Kidney glomerular epithelial cell (primary cell): Measurements from ENCODE around the gene FAM222A.
"Not testable (repeated sequence)": the region's sequence is repeated elsewhere in the genome, so short reads cannot be mapped to it uniquely, and the experiment has no call there.

ENCODE experiments used
- DNase-seq: peaks from one replicate; lab custom pipeline; 2025; lab: John Stamatoyannopoulos, UW

Gene FAM222A

DNA sequence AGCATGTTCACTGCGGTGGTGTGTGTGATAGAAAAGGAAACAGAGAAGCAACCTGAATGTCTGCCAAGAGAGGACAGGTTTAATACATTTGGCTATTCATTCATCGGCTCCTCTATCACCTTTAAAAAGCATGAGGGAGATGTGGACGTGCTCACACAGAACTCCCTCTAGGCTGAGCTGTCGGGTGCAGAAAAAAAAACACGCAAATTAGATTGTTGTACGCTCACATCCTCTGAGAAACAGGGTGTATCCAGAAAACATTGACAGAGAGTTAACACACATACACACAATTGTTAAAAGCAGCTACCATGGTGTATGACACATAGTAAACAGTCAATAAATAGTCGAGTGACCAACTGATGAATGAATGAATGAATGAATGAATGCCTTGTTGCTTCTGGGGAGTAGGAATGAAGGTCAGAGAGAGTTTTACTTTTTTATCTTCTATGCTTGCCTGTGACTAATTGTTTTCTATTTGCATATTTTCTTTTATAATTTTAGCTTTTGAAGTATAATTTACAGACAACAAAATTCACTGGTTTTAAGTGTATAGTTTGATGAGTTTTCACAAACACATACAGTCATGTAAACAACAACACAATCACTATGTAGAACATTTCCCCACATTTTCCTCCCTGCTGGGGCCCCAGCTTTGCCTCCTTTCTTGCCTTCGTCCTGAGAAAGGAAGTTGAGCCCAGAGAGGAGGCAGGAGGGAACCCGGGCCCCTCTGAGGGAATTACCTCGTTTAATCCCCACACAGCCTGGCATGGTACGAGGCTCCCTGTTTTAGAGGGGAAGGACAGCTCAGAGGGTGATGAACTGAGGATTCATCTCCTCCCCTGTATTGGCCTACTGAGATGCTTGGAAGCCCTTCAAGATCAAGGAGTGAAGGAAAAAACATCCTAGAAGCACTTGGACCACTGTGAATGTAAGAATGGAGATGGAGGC lies 19.7 kb upstream of the FAM222A start:
- no peak for DNase-seq

- not testable (repeated sequence) for DNase-seq
Observed at GRCh38 chr12:109694629-109695028, 19.0 kb upstream of the FAM222A start.

- no peak for DNase-seq
Observed at GRCh38 chr12:109695416-109695815, 18.2 kb upstream of the FAM222A start.

- DNase-seq = no peak
Observed at GRCh38 chr12:109695961-109696461, 17.6 kb upstream of the FAM222A start.

GRCh38 chr12:109696485-109697269 lies 16.9 kb upstream of the FAM222A start:
- no peak for DNase-seq

DNA sequence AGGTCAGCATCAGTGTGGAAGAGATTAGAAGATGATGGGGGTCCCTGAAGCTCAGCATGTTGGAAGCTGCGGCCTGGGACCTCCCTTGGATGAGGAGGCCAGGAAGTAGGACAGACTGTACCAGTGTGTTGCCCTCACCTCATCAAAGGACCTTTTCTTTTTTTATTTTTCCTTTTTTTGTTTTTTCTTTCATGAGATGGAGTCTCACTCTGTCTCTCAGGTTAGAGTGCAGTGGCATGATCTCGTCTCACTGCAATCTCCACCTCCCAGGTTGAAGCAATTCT lies 16.4 kb upstream of the FAM222A start:
- no peak for DNase-seq

DNA sequence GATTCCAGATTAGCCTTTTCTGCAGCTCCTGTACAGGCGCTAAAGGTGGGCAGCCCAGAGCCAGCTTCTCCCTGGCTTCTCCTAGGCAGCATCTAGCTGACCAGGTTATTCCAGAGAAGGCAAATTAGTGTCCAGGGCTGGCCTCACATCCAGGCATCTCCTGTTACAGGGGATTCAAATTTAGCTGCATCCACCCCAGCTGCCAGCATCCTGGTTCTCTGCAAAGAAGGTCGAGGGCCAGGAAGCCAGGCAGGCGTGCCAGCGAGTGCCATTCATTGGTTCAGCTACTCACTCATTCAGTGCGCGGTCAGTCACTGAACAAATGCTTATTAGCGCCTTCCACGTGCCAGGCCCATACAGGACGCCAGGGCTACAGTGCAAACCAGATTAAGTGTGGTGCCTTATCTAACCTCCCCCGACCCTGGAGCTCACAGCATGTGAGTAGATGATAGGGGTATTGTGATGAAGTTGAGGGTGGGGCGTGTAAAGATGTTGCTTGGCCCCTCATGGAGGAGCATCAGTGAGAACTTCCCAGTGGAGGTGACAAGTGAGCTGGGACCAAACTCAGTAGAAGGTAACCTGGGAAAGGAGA lies 15.7 kb upstream of the FAM222A start:
- DNase-seq = no peak

GRCh38 chr12:109698820-109699219 lies 14.8 kb upstream of the FAM222A start:
- no peak for DNase-seq

GRCh38 chr12:109701064-109701463 lies 12.6 kb upstream of the FAM222A start:
- DNase-seq = no peak

GRCh38 chr12:109702111-109702841 lies 11.3 kb upstream of the FAM222A start:
- no peak for DNase-seq

DNA sequence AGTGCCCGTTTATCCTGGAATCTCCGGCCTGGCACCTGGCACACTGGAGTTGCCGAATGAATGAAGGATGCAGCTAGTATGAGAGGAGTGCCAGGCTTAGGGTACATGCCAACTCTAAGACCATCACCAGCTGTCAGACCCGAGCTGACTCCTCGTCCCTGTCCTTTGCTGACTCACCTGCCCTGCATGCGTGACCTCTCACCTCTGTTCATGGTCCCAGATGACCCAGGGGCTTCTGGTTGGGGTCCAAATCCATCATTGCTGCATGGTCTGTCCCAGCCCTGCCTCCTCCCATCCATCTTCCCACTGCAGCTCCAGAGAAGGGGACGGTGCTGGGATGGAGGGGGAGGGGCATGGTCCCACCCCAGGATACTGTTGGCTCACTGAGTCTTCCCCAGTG lies 9.9 kb upstream of the FAM222A start:
- no peak for DNase-seq

DNA sequence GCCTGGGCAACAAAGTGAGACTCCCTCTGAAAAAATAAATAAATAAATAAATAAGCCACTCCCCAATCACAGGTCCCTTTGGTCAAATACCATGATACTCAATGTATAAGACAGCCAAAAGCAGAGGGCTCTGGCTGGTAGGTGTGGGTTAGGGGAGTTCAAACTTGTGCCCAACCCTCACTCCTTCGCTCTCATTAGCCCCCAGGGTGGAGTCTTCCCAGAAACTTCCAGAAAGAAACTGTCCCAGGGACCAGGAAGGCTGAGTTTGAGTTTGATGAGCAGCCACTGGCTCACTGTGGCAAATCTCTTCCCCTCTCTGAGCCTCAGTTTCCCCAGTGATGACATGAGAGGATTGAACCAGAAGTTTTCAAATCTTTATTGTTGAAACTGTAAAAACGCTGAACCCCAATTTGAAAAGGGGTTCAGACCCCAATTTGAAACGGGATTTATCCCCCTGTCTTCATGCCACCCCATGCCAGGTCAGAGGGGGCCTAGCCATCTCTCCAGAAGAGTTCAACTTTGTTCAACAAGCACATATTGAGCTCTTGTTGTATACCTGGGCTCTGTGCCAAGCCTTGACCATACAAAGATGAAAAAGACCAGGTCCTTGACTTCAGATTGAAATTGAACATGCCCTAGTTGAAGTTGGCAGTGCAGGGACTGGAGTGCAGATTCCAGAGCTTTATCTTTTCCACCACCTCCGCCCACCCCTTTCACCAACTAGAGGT lies 9.1 kb upstream of the FAM222A start:
- no peak for DNase-seq

DNA sequence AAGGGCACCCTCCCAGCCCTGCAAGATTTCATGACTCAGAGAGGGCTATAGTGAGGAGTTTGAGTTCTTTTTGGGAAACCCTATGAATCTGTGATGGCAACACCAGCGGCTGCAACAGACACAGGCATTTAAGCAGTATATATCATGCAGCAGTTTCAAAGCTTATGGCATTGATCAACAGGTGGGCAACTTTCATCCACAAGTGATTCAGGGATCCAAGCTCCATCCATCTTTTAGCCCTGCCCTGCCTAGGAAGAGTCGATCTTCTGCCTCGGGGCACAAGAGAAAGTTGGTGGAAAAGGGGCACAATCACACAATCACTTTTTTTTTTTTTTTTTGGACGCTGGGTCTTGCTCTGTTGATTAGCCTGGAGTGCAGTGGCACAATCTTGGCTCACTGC lies 8.3 kb upstream of the FAM222A start:
- no peak for DNase-seq

DNA sequence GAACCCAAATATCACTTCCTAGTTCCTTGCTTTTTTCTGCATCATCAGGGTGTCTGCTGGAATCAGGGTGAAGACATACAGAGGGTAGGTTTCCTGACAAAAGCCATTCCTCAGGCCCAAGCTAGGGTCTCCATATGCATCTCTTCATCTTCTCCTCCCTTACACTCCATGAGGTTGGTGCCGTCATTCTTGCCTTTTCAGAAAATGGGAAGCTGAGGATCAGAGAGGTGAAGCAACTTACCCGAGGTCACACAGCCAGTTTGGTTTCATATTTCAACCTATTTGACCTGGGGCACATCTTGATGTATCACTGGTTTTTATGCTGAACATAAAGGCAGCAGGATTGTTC lies 7.3 kb upstream of the FAM222A start:
- DNase-seq = no peak

GRCh38 chr12:109706747-109707469 lies 6.7 kb upstream of the FAM222A start:
- DNase-seq = no peak

- DNase-seq = no peak
Observed at GRCh38 chr12:109707470-109707821, 6.2 kb upstream of the FAM222A start.

- no peak for DNase-seq
Observed at GRCh38 chr12:109708939-109709338, 4.7 kb upstream of the FAM222A start.

DNA sequence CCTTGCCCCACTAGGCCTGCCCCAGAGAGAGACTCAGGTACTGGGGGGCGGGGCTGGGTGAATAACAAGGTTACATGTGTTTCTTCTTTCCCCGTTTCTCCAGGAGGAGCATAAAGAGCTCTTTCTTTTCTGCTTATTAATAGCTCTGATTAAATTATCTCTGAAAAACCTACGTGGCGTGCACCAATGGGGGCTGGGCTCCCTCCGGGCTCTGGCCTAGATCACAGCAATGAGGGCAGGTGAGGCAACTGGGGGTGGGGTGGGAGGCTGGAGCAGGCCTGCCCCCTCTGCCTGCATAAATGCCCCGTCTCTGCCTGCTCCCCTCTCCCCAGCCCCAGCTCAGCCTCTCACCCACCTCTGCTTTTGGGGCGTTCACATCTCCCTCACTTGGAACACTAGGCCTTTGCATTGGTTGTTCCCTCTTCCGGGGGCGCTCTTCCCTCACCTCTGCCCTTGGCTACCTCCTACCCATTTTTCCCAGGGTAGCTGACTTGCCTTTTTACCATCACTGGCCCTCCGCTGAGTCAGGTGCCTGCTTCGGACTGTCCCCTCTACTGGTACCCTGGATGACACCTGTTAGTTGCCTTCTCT lies 4.1 kb upstream of the FAM222A start:
- no peak for DNase-seq

DNA sequence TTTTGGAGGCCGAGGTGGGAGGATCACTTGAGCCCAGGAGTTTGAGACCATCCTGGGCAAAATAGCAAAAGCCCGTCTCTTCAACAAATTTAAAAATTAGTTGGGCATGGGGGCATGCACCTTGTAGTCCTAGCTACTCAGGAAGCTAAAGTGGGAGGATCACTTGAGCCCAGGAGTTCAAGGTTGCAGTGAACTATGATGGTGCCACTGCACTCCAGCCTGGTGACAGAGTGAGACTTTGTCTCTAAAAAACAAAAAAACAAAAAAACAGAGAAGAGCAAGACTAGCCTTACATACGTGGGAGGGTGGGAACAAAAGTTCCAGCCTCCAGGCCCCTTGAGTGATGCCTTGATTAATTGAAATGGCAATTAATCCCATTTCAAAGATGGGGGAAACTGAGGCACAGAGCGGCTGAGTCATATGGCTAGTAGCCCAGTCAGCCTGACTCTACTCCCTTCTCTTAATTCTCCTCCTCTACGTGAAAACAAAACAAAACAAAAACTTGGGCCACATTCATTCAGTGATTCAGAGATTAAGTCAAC lies 3.3 kb upstream of the FAM222A start:
- peak; percentile 29 for DNase-seq
